ENCODE data around the gene TBP.
"Not testable (repeated sequence)": the region's sequence is repeated elsewhere in the genome, so short reads cannot be mapped to it uniquely, and the experiment has no call there.

Gene TBP

GRCh38 chr6:170597278-170597677, 43.1 kb downstream of the TBP start:
- DNase-seq (ENCODE audit: low read depth in 1 of 2, low spot score in 1 of 2) = no peak

- no peak for DNase-seq (ENCODE audit: low read depth in 1 of 2, low spot score in 1 of 2)
Measured at GRCh38 chr6:170605574-170606259, 51.5 kb downstream of the TBP start.

GRCh38 chr6:170609225-170609624, 55.1 kb downstream of the TBP start:
- DNase-seq (ENCODE audit: low read depth in 1 of 2, low spot score in 1 of 2) = not testable (repeated sequence)

GRCh38 chr6:170612256-170612804, 58.2 kb downstream of the TBP start:
- not testable (repeated sequence) for DNase-seq (ENCODE audit: low read depth in 1 of 2, low spot score in 1 of 2)

GRCh38 chr6:170616020-170616554, 61.9 kb downstream of the TBP start:
- DNase-seq (ENCODE audit: low read depth in 1 of 2, low spot score in 1 of 2) = not testable (repeated sequence)

All from activated CD4-positive, alpha-beta T cell treated with anti-CD3 and anti-CD28 coated beads, Interleukin-2, amount 50 U/mL, for 24 hours (primary cell).